Measurements from ENCODE around the gene CAVIN3.

GRCh38 chr11:6300325-6300724 is 20.0 kb downstream of the CAVIN3 start:
- TF ChIP-seq GATA2 (IDR thresholded peaks at IDR 0.05; ENCODE audit: low read depth, low read length) = no peak
- no peak for TF ChIP-seq GATA3 (IDR thresholded peaks at IDR 0.05; ENCODE audit: low read depth, low read length)
